ENCODE measurements around the gene KCNA10. TPM values are rescaled to one million over a fixed set of nuclear protein-coding genes. Genes with fewer than 3 reads are reported as not detected.

KCNA10 gene
- total and polyA plus RNA-seq, 2 donors (not counting 1 experiment from before 2014, with no cell fraction given), result not detected

DNA sequence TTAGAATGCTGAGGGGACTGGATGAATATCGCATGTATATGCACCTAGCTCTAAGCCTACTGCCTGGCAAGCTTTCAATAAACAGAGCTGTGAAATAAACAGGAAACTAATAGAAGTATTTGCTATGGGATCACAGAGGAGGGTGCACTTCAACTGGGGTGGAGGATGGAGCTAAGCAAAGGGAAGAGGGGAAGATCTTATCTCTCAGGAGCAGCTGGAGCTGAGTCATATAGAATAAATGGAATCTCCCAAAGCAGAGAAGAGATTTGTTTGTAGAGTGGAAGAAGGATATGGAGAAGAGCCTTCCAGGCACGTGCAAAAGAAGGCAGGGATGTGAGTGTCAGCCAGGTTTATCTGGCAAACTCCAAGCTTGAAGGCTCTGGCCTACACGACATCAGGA is 17.0 kb upstream of the KCNA10 start:
- Histone ChIP-seq H3K9me3 (ENCODE audit: control insufficient read depth, insufficient read depth, low read depth, low read length) (no peaks in the 10 kb centered on the region), H3K4me3 (replicated peaks in 1 of 4; ENCODE audit: control extremely low read depth in 1 of 4, insufficient read depth in 1 of 4, low read depth in 3 of 4, low read length in 4 of 4) (no peak overlapping the region), H3K4me1 (ENCODE audit: control insufficient read depth, extremely low read depth, insufficient read depth, low read length) (no peaks in the 10 kb centered on the region), H3K9ac (ENCODE audit: insufficient read depth, low read length) (no peak overlapping the region), H3K4me2 (ENCODE audit: extremely low read depth, insufficient read depth, low read length) (no peak overlapping the region), H4K20me1 (ENCODE audit: control insufficient read depth, extremely low read depth, insufficient read depth, low read length) (no peaks in the 10 kb centered on the region), H3K79me2 (ENCODE audit: control insufficient read depth, insufficient read depth, low read length) (no peaks in the 10 kb centered on the region), H2AFZ (ENCODE audit: low read length) (no peak overlapping the region), H3K27ac (ENCODE audit: insufficient read depth, low read length) (no peak overlapping the region), H3K27me3 (ENCODE audit: control insufficient read depth, insufficient read depth, low read length) (peaks cover 2% of the 10 kb centered on the region), H3K36me3 (ENCODE audit: control insufficient read depth, insufficient read depth, low read length) (no peaks in the 10 kb centered on the region)
- DNase-seq (ENCODE audit: low read depth in 2 of 2), result no peak
- TF ChIP-seq, protein P1, sequence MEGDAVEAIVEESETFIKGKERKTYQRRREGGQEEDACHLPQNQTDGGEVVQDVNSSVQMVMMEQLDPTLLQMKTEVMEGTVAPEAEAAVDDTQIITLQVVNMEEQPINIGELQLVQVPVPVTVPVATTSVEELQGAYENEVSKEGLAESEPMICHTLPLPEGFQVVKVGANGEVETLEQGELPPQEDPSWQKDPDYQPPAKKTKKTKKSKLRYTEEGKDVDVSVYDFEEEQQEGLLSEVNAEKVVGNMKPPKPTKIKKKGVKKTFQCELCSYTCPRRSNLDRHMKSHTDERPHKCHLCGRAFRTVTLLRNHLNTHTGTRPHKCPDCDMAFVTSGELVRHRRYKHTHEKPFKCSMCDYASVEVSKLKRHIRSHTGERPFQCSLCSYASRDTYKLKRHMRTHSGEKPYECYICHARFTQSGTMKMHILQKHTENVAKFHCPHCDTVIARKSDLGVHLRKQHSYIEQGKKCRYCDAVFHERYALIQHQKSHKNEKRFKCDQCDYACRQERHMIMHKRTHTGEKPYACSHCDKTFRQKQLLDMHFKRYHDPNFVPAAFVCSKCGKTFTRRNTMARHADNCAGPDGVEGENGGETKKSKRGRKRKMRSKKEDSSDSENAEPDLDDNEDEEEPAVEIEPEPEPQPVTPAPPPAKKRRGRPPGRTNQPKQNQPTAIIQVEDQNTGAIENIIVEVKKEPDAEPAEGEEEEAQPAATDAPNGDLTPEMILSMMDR (conservative IDR thresholded peaks at IDR 0.05 in 1 of 2, IDR thresholded peaks at IDR 0.05 in 1 of 2; ENCODE audit: low read depth in 1 of 2, low read length in 2 of 2), result no peak
- TF ChIP-seq EZH2 (IDR thresholded peaks at IDR 0.05; ENCODE audit: low read length, missing control alignments), result no peak

DNA sequence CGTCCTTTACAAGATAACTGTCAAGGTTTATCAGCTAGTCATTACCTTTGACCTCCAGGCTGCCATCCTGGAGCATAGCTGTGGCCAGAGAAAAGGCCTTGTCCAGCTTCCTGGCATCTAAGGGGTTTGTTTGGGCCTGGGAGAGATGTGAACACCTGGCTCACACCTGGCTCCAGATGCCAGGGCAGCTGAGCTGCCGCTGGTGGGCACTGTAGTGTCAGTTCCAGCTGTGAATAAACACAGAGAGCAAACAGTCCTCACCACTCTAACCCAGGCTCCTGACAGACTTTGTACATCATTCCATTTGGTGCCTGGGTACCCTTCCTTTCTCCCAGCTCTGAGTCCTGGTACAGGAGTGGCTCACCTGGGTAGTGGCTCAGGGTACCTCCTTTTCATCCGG is 14.3 kb upstream of the KCNA10 start:
- no peak overlapping the region for H3K9ac ChIP-seq (ENCODE audit: insufficient read depth, low read length)
- H3K4me1 ChIP-seq (ENCODE audit: control insufficient read depth, extremely low read depth, insufficient read depth, low read length), result no peaks in the 10 kb centered on the region
- H3K9me3 ChIP-seq (ENCODE audit: control insufficient read depth, insufficient read depth, low read depth, low read length), result no peaks in the 10 kb centered on the region
- H3K4me3 ChIP-seq (replicated peaks in 1 of 4; ENCODE audit: control extremely low read depth in 1 of 4, insufficient read depth in 1 of 4, low read depth in 3 of 4, low read length in 4 of 4), result no peak overlapping the region
- no peak for TF ChIP-seq EZH2 (IDR thresholded peaks at IDR 0.05; ENCODE audit: low read length, missing control alignments)
- TF ChIP-seq, protein P1 (conservative IDR thresholded peaks at IDR 0.05 in 1 of 2, IDR thresholded peaks at IDR 0.05 in 1 of 2; ENCODE audit: low read depth in 1 of 2, low read length in 2 of 2), result no peak
- no peaks in the 10 kb centered on the region for H3K36me3 ChIP-seq (ENCODE audit: control insufficient read depth, insufficient read depth, low read length)
- H3K79me2 ChIP-seq (ENCODE audit: control insufficient read depth, insufficient read depth, low read length), result no peaks in the 10 kb centered on the region
- no peak for DNase-seq (ENCODE audit: low read depth in 2 of 2)
- H3K4me2 ChIP-seq (ENCODE audit: extremely low read depth, insufficient read depth, low read length), result no peak overlapping the region
- H4K20me1 ChIP-seq (ENCODE audit: control insufficient read depth, extremely low read depth, insufficient read depth, low read length), result no peaks in the 10 kb centered on the region
- H3K27me3 ChIP-seq (ENCODE audit: control insufficient read depth, insufficient read depth, low read length), result peaks cover 2% of the 10 kb centered on the region
- H3K27ac ChIP-seq (ENCODE audit: insufficient read depth, low read length), result no peak overlapping the region
- H2AFZ ChIP-seq (ENCODE audit: low read length), result no peak overlapping the region

DNA sequence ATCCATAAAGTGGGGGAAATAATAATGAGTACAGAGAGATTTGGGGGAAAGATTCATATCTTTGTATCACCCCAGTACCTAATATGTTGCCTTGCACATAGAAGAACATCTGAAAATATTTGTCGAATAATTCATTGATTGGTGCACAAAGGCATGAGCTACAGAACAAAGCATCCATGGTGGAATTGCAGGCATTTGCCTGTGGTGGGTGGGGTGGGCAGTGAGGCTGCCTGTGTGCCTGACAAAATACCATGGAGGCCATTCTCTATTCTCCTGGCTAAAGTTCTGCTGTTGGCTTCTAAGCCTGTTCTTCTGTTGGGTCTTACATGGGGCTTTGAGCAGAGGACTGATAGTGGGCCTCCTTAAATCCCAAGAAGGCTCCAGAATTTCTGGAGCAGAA is 10.0 kb upstream of the KCNA10 start:
- DNase-seq (ENCODE audit: low read depth in 2 of 2), result peak in 1 of 2 donors; percentile 9
- no peak overlapping the region for H3K4me2 ChIP-seq (ENCODE audit: extremely low read depth, insufficient read depth, low read length)
- no peak overlapping the region for H3K27ac ChIP-seq (ENCODE audit: insufficient read depth, low read length)
- H2AFZ ChIP-seq (ENCODE audit: low read length), result no peak overlapping the region
- H3K4me1 ChIP-seq (ENCODE audit: control insufficient read depth, extremely low read depth, insufficient read depth, low read length), result no peaks in the 10 kb centered on the region
- no peaks in the 10 kb centered on the region for H3K27me3 ChIP-seq (ENCODE audit: control insufficient read depth, insufficient read depth, low read length)
- TF ChIP-seq, protein P1 (conservative IDR thresholded peaks at IDR 0.05 in 1 of 2, IDR thresholded peaks at IDR 0.05 in 1 of 2; ENCODE audit: low read depth in 1 of 2, low read length in 2 of 2), result no peak
- TF ChIP-seq EZH2 (IDR thresholded peaks at IDR 0.05; ENCODE audit: low read length, missing control alignments), result no peak
- no peaks in the 10 kb centered on the region for H3K36me3 ChIP-seq (ENCODE audit: control insufficient read depth, insufficient read depth, low read length)
- no peaks in the 10 kb centered on the region for H3K9me3 ChIP-seq (ENCODE audit: control insufficient read depth, insufficient read depth, low read depth, low read length)
- H3K79me2 ChIP-seq (ENCODE audit: control insufficient read depth, insufficient read depth, low read length), result no peaks in the 10 kb centered on the region
- no peak overlapping the region for H3K9ac ChIP-seq (ENCODE audit: insufficient read depth, low read length)
- no peak overlapping the region for H3K4me3 ChIP-seq (replicated peaks in 1 of 4; ENCODE audit: control extremely low read depth in 1 of 4, insufficient read depth in 1 of 4, low read depth in 3 of 4, low read length in 4 of 4)
- no peaks in the 10 kb centered on the region for H4K20me1 ChIP-seq (ENCODE audit: control insufficient read depth, extremely low read depth, insufficient read depth, low read length)
